ENCODE results near the gene CTR9. TPM values are rescaled to one million over a fixed set of nuclear protein-coding genes. Genes with fewer than 3 reads are reported as not detected.
A peak's percentile ranks its signal among the peaks of the same experiment; 100 is the strongest.

Gene CTR9
- polyA plus RNA-seq, 2 donors, result 11.1 to 15.9 TPM

GRCh38 chr11:10735481-10736475, 15.3 kb upstream of the CTR9 start:
- Histone ChIP-seq H3K27ac (ENCODE audit: low read depth in 2 of 2, low read length in 1 of 2) (peak overlapping the region; percentile 74 to 92), H3K9me3 (ENCODE audit: control insufficient read depth in 2 of 2, insufficient read depth in 1 of 2, low read depth in 1 of 2, low read length in 1 of 2) (peaks cover 0 to 6% of the 10 kb centered on the region in 2 donors), H3K4me3 (ENCODE audit: low read depth in 1 of 2, low read length in 2 of 2) (peak overlapping the region in 1 of 2 donors; percentile 2), H3K27me3 (ENCODE audit: control insufficient read depth in 1 of 2, insufficient read depth in 2 of 2, low read length in 2 of 2) (no peaks in the 10 kb centered on the region), H3K4me1 (ENCODE audit: control insufficient read depth in 2 of 2, insufficient read depth in 2 of 2, low read length in 1 of 2) (peaks cover 2 to 3% of the 10 kb centered on the region in 2 donors), H3K36me3 (ENCODE audit: control insufficient read depth in 2 of 2, insufficient read depth in 2 of 2, low read length in 1 of 2) (no peaks in the 10 kb centered on the region)
- 10% methylated on average over 21 of the region's 21 CpGs for WGBS, 2 donors

- Histone ChIP-seq H3K27me3 (ENCODE audit: control insufficient read depth in 1 of 2, insufficient read depth in 2 of 2, low read length in 2 of 2) (no peaks in the 10 kb centered on the region), H3K4me1 (ENCODE audit: control insufficient read depth in 2 of 2, insufficient read depth in 2 of 2, low read length in 1 of 2) (peaks cover 0 to 3% of the 10 kb centered on the region in 2 donors), H3K4me3 (ENCODE audit: low read depth in 1 of 2, low read length in 2 of 2) (no peak overlapping the region), H3K27ac (ENCODE audit: low read depth in 2 of 2, low read length in 1 of 2) (no peak overlapping the region), H3K36me3 (ENCODE audit: control insufficient read depth in 2 of 2, insufficient read depth in 2 of 2, low read length in 1 of 2) (no peaks in the 10 kb centered on the region), H3K9me3 (ENCODE audit: control insufficient read depth in 2 of 2, insufficient read depth in 1 of 2, low read depth in 1 of 2, low read length in 1 of 2) (no peaks in the 10 kb centered on the region)
- WGBS, 2 donors, result 79 to 82% methylated on average over 9 of the region's 9 CpGs
Measured at GRCh38 chr11:10742460-10743208, 8.4 kb upstream of the CTR9 start.

- H3K27ac ChIP-seq (ENCODE audit: low read depth in 2 of 2, low read length in 1 of 2), result no peak overlapping the region
- WGBS, 2 donors, result 64 to 68% methylated on average over 13 of the region's 13 CpGs
Measured at GRCh38 chr11:10743354-10744000, 7.6 kb upstream of the CTR9 start.

GRCh38 chr11:10744206-10744605, 6.8 kb upstream of the CTR9 start:
- Histone ChIP-seq H3K4me1 (ENCODE audit: control insufficient read depth in 2 of 2, insufficient read depth in 2 of 2, low read length in 1 of 2) (peaks cover 0 to 3% of the 10 kb centered on the region in 2 donors), H3K4me3 (ENCODE audit: low read depth in 1 of 2, low read length in 2 of 2) (no peak overlapping the region), H3K9me3 (ENCODE audit: control insufficient read depth in 2 of 2, insufficient read depth in 1 of 2, low read depth in 1 of 2, low read length in 1 of 2) (no peaks in the 10 kb centered on the region), H3K27me3 (ENCODE audit: control insufficient read depth in 1 of 2, insufficient read depth in 2 of 2, low read length in 2 of 2) (no peaks in the 10 kb centered on the region), H3K27ac (ENCODE audit: low read depth in 2 of 2, low read length in 1 of 2) (no peak overlapping the region), H3K36me3 (ENCODE audit: control insufficient read depth in 2 of 2, insufficient read depth in 2 of 2, low read length in 1 of 2) (no peaks in the 10 kb centered on the region)
- 82 to 88% methylated on average over 3 of the region's 3 CpGs for WGBS, 2 donors

More at GRCh38 chr11:10743354-10744000, 7.6 kb upstream of the CTR9 start:
- Histone ChIP-seq H3K27me3 (ENCODE audit: control insufficient read depth in 1 of 2, insufficient read depth in 2 of 2, low read length in 2 of 2) (no peaks in the 10 kb centered on the region), H3K36me3 (ENCODE audit: control insufficient read depth in 2 of 2, insufficient read depth in 2 of 2, low read length in 1 of 2) (no peaks in the 10 kb centered on the region), H3K4me3 (ENCODE audit: low read depth in 1 of 2, low read length in 2 of 2) (no peak overlapping the region), H3K4me1 (ENCODE audit: control insufficient read depth in 2 of 2, insufficient read depth in 2 of 2, low read length in 1 of 2) (peaks cover 0 to 3% of the 10 kb centered on the region in 2 donors), H3K9me3 (ENCODE audit: control insufficient read depth in 2 of 2, insufficient read depth in 1 of 2, low read depth in 1 of 2, low read length in 1 of 2) (no peaks in the 10 kb centered on the region)

GRCh38 chr11:10746871-10747270, 4.2 kb upstream of the CTR9 start:
- Histone ChIP-seq H3K4me3 (ENCODE audit: low read depth in 1 of 2, low read length in 2 of 2) (no peak overlapping the region), H3K36me3 (ENCODE audit: control insufficient read depth in 2 of 2, insufficient read depth in 2 of 2, low read length in 1 of 2) (no peaks in the 10 kb centered on the region), H3K27ac (ENCODE audit: low read depth in 2 of 2, low read length in 1 of 2) (no peak overlapping the region), H3K9me3 (ENCODE audit: control insufficient read depth in 2 of 2, insufficient read depth in 1 of 2, low read depth in 1 of 2, low read length in 1 of 2) (no peaks in the 10 kb centered on the region), H3K4me1 (ENCODE audit: control insufficient read depth in 2 of 2, insufficient read depth in 2 of 2, low read length in 1 of 2) (no peaks in the 10 kb centered on the region), H3K27me3 (ENCODE audit: control insufficient read depth in 1 of 2, insufficient read depth in 2 of 2, low read length in 2 of 2) (no peaks in the 10 kb centered on the region)
- WGBS, 2 donors, result 91 to 98% methylated on average over 2 of the region's 2 CpGs

GRCh38 chr11:10747733-10748132, 3.3 kb upstream of the CTR9 start:
- Histone ChIP-seq H3K36me3 (ENCODE audit: control insufficient read depth in 2 of 2, insufficient read depth in 2 of 2, low read length in 1 of 2) (no peaks in the 10 kb centered on the region), H3K27ac (ENCODE audit: low read depth in 2 of 2, low read length in 1 of 2) (no peak overlapping the region), H3K4me3 (ENCODE audit: low read depth in 1 of 2, low read length in 2 of 2) (no peak overlapping the region), H3K4me1 (ENCODE audit: control insufficient read depth in 2 of 2, insufficient read depth in 2 of 2, low read length in 1 of 2) (no peaks in the 10 kb centered on the region), H3K9me3 (ENCODE audit: control insufficient read depth in 2 of 2, insufficient read depth in 1 of 2, low read depth in 1 of 2, low read length in 1 of 2) (no peaks in the 10 kb centered on the region), H3K27me3 (ENCODE audit: control insufficient read depth in 1 of 2, insufficient read depth in 2 of 2, low read length in 2 of 2) (no peaks in the 10 kb centered on the region)

- WGBS, 2 donors, result 72 to 81% methylated on average over 2 of the region's 2 CpGs
- Histone ChIP-seq H3K4me3 (ENCODE audit: low read depth in 1 of 2, low read length in 2 of 2) (no peak overlapping the region), H3K27ac (ENCODE audit: low read depth in 2 of 2, low read length in 1 of 2) (no peak overlapping the region), H3K27me3 (ENCODE audit: control insufficient read depth in 1 of 2, insufficient read depth in 2 of 2, low read length in 2 of 2) (no peaks in the 10 kb centered on the region), H3K36me3 (ENCODE audit: control insufficient read depth in 2 of 2, insufficient read depth in 2 of 2, low read length in 1 of 2) (no peaks in the 10 kb centered on the region), H3K9me3 (ENCODE audit: control insufficient read depth in 2 of 2, insufficient read depth in 1 of 2, low read depth in 1 of 2, low read length in 1 of 2) (no peaks in the 10 kb centered on the region), H3K4me1 (ENCODE audit: control insufficient read depth in 2 of 2, insufficient read depth in 2 of 2, low read length in 1 of 2) (no peaks in the 10 kb centered on the region)
Measured at GRCh38 chr11:10749476-10749875, 1.6 kb upstream of the CTR9 start.

- Histone ChIP-seq H3K27me3 (ENCODE audit: control insufficient read depth in 1 of 2, insufficient read depth in 2 of 2, low read length in 2 of 2) (no peaks in the 10 kb centered on the region), H3K36me3 (ENCODE audit: control insufficient read depth in 2 of 2, insufficient read depth in 2 of 2, low read length in 1 of 2) (peaks cover 0 to 2% of the 10 kb centered on the region in 2 donors)
Measured at GRCh38 chr11:10751581-10751940, 515 bp downstream of the CTR9 start.

GRCh38 chr11:10752061-10752460, 1.0 kb downstream of the CTR9 start:
- Histone ChIP-seq H3K36me3 (ENCODE audit: control insufficient read depth in 2 of 2, insufficient read depth in 2 of 2, low read length in 1 of 2) (peaks cover 0 to 4% of the 10 kb centered on the region in 2 donors), H3K9me3 (ENCODE audit: control insufficient read depth in 2 of 2, insufficient read depth in 1 of 2, low read depth in 1 of 2, low read length in 1 of 2) (no peaks in the 10 kb centered on the region), H3K27ac (ENCODE audit: low read depth in 2 of 2, low read length in 1 of 2) (no peak overlapping the region), H3K4me3 (ENCODE audit: low read depth in 1 of 2, low read length in 2 of 2) (peak overlapping the region; percentile 80 to 96), H3K27me3 (ENCODE audit: control insufficient read depth in 1 of 2, insufficient read depth in 2 of 2, low read length in 2 of 2) (no peaks in the 10 kb centered on the region), H3K4me1 (ENCODE audit: control insufficient read depth in 2 of 2, insufficient read depth in 2 of 2, low read length in 1 of 2) (no peaks in the 10 kb centered on the region)
- 29 to 32% methylated on average over 2 of the region's 2 CpGs for WGBS, 2 donors

More at GRCh38 chr11:10751581-10751940, 515 bp downstream of the CTR9 start:
- peak overlapping the region; percentile 80 to 96 for H3K4me3 ChIP-seq (ENCODE audit: low read depth in 1 of 2, low read length in 2 of 2)
- WGBS, 2 donors, result 0 to 1% methylated on average over 14 of the region's 14 CpGs
- H3K27ac ChIP-seq (ENCODE audit: low read depth in 2 of 2, low read length in 1 of 2), result peak overlapping the region; percentile 81 to 97
- no peaks in the 10 kb centered on the region for H3K9me3 ChIP-seq (ENCODE audit: control insufficient read depth in 2 of 2, insufficient read depth in 1 of 2, low read depth in 1 of 2, low read length in 1 of 2)
- no peaks in the 10 kb centered on the region for H3K4me1 ChIP-seq (ENCODE audit: control insufficient read depth in 2 of 2, insufficient read depth in 2 of 2, low read length in 1 of 2)
